Non-pigmented ciliary epithelial cell (primary cell): Measurements from ENCODE around the gene UGT1A10.

ENCODE experiments used
- DNase-seq: peaks from one replicate; pipeline ENCODE4 v3.0.0-alpha.2; 2010; ENCODE audit warnings: low read depth

UGT1A10 gene

GRCh38 chr2:233803994-233804393 lies 167.7 kb downstream of the UGT1A10 start:
- no peak for DNase-seq

GRCh38 chr2:233807215-233807865 lies 171.1 kb downstream of the UGT1A10 start:
- DNase-seq = no peak

GRCh38 chr2:233807966-233808935 lies 172.0 kb downstream of the UGT1A10 start:
- no peak for DNase-seq

GRCh38 chr2:233810385-233810784 lies 174.1 kb downstream of the UGT1A10 start:
- no peak for DNase-seq

- DNase-seq = no peak
These were observed 174.8 kb downstream of the UGT1A10 start for GRCh38 chr2:233811087-233811486.

- DNase-seq = no peak
These were observed 175.5 kb downstream of the UGT1A10 start for GRCh38 chr2:233811732-233812131.

- DNase-seq = no peak
These were observed 177.2 kb downstream of the UGT1A10 start for GRCh38 chr2:233813236-233814055.

- DNase-seq = no peak
These were observed 178.0 kb downstream of the UGT1A10 start for GRCh38 chr2:233814056-233814835.

- DNase-seq = no peak
These were observed 179.6 kb downstream of the UGT1A10 start for GRCh38 chr2:233815861-233816260.

GRCh38 chr2:233816334-233816733 lies 180.1 kb downstream of the UGT1A10 start:
- no peak for DNase-seq

- DNase-seq = no peak
These were observed 180.5 kb downstream of the UGT1A10 start for GRCh38 chr2:233816771-233817170.

- DNase-seq = no peak
These were observed 181.2 kb downstream of the UGT1A10 start for GRCh38 chr2:233817361-233817911.

- DNase-seq = no peak
These were observed 181.9 kb downstream of the UGT1A10 start for GRCh38 chr2:233817995-233818638.

GRCh38 chr2:233818639-233819621 lies 182.7 kb downstream of the UGT1A10 start:
- DNase-seq = no peak

- no peak for DNase-seq
These were observed 183.9 kb downstream of the UGT1A10 start for GRCh38 chr2:233819884-233820773.

- no peak for DNase-seq
These were observed 184.5 kb downstream of the UGT1A10 start for GRCh38 chr2:233820774-233821105.

- no peak for DNase-seq
These were observed 184.9 kb downstream of the UGT1A10 start for GRCh38 chr2:233821196-233821595.

- no peak for DNase-seq
These were observed 185.5 kb downstream of the UGT1A10 start for GRCh38 chr2:233821709-233822100.
